Mucosa of gallbladder (tissue), 1 donor: ENCODE measurements around the gene PPP1R3C. TPM values are rescaled to one million over a fixed set of nuclear protein-coding genes. Genes with fewer than 3 reads are reported as not detected.

Experiments
- DNase-seq: peaks from one replicate; pipeline ENCODE4 v3.0.0-alpha.2; 2020; ENCODE audit warnings: low spot score
- total RNA-seq: library from RNA; stranded (reverse); gene quantifications from one replicate; pipeline ENCODE4 v1.2.1, GENCODE V29; 2021
- donor health status: DM: no; HTN: no; CAD: no.

The PPP1R3C gene
- 47.6 TPM for total RNA-seq

GRCh38 chr10:91632671-91633550 is at the start of gene PPP1R3C:
Gene PPP1R3C (minus strand): TSS chr10:91633071. CDS start chr10:91632969, 102 bp downstream.
- peak; percentile 92 for DNase-seq

DNA sequence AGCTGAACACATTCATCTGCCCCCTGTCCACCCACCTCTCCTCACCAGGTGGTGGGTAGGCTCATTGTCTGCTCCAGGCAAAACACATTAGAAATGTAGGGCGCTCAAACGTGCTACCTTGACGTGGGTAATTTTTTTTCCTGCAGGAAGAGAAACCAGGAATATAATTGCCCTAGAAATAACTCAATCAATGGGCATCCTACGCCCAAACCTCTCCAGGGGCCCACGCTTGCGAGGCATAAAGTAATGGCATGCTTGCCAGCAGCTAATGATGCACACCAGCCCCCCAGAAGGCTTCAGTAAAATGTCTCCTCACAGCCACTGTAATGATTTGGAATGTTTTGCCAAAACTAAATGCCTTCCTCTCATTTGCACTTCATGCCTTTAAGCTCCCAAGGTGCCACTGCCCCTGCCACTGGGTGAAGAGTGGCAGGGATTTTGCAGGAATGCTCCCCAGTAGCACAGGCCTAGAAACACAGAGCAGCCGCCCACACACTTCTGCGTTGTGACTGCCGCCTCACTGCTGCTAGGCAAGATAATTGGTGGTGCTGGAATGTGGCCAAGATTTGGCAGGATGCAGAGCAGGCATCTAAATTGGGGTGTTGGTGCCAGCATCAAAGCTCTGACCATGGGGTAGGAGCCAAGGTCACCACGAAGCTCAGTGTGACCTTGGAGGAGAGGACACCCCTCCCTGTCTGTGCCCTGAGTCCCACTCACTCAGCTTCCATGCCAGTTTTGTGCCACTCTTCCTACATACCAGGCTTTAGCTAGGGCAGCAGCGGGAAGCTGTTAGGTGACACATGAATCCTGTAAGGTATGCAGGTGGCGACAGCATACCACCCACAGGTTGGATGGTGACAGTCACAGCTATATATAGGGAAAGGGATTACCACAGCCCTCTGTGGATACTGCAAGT is 48.7 kb upstream of the PPP1R3C start:
- no peak for DNase-seq

GRCh38 chr10:91680487-91680886 is 47.6 kb upstream of the PPP1R3C start:
- DNase-seq, result no peak

DNA sequence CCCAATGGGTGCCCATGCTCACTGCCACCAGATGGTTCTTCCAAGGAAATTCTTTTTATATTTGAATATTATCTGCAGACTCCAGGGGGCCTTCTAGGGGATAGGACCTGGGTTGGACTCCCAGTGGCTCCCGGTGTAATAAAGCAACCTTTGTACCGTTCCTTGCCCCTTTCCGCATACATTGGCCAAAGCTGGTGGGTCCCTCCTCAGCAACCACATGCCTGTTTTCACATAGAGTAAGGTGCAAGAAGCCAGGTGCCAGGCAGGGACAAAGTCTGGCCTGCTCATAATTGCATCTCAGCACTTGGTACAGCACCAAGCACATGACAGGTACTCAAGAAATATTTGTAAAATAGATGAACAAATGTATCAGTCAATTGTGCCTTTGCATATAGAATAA is 46.4 kb upstream of the PPP1R3C start:
- peak; percentile 28 for DNase-seq

DNA sequence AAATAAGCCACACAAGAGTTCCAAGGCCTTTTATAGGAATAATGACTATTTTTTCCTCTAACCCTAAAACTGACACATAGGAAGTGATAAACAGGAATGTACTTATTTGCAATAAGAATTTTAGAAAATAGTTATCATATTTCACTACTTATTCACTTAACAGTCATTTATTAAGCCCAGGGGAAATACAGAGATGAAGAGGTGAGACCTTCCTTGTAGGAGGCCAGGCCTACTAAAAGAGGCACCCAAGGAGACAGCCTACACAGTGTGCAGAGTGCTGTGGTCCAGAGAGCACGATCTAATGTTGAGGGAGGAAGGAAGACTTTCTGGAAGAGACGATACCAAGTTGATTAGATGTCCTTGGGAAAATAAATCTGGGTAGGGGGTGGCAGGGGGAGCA is 45.0 kb upstream of the PPP1R3C start:
- DNase-seq, result no peak

DNA sequence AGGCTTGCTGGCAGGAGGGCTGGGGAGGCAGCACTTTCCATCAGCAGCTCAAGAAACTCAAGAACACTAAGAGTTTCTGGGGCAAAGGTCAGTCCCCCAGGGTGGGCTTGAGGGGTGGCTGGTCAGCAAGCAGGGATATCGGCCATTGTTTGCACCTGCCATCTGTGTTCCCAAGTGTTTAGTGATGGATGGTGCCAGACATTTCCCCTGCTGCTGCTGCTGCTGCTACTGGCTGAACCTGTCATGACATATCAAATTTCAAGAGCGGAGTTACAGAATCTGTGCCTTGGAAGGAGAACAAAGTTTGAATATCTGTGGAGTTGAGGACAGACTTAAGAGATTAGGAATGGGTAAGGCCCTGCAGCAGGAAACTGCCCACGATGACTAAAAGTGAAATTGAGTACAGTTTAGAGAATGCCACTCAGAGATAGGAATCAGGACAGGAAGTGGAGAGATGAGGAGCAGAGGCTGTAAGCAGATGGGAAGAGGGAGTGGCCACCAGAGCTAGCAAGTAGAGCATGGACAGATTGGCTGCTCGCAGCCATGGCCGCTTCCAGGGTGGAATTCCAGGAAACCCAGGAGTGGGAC is 39.2 kb upstream of the PPP1R3C start:
- no peak for DNase-seq

DNA sequence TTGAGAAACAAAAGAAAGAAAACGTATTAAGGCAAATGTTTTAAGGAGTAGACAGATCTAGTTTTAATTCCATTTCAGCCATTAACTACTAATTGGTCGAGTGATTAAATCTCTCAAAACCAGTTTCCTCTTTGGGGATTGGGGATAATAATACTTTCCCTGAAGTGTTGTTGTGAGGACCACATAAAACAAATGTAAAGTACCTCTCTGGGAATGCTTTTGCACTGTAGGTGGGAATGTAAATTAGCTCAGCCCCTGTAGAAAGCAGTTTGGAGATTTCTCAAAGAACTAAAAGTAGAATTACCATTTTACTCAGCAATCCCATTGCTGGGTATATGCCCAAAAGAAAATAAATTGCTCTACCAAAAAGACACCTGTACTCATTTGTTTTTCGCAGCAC is 36.0 kb upstream of the PPP1R3C start:
- DNase-seq, result no peak

- no peak for DNase-seq
Observed at GRCh38 chr10:91665842-91666241, 33.0 kb upstream of the PPP1R3C start.

- no peak for DNase-seq
Observed at GRCh38 chr10:91664426-91664825, 31.6 kb upstream of the PPP1R3C start.

- no peak for DNase-seq
Observed at GRCh38 chr10:91662993-91663392, 30.1 kb upstream of the PPP1R3C start.

- no peak for DNase-seq
Observed at GRCh38 chr10:91653219-91653870, 20.5 kb upstream of the PPP1R3C start.

GRCh38 chr10:91652364-91652763 is 19.5 kb upstream of the PPP1R3C start:
- DNase-seq, result no peak

DNA sequence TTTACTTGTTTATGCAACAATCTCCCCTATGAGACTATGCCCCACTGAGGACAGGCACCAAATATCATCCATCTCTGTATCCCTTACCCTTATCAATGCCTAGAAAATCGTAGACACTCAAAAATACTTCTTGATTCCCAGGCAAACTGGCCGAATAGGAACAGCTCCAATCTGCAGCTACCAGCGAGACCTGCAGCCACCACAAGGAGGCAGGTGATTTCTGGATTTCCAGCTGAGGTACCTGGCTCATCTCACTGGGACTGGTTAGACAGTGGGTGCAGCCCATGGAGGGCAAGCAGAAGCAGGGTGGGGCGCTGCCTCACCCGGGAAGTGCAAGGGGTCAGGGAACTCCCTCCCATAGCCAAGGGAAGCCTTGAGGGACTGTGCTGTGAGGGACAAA is 10.8 kb upstream of the PPP1R3C start:
- DNase-seq, result peak; percentile 53

DNA sequence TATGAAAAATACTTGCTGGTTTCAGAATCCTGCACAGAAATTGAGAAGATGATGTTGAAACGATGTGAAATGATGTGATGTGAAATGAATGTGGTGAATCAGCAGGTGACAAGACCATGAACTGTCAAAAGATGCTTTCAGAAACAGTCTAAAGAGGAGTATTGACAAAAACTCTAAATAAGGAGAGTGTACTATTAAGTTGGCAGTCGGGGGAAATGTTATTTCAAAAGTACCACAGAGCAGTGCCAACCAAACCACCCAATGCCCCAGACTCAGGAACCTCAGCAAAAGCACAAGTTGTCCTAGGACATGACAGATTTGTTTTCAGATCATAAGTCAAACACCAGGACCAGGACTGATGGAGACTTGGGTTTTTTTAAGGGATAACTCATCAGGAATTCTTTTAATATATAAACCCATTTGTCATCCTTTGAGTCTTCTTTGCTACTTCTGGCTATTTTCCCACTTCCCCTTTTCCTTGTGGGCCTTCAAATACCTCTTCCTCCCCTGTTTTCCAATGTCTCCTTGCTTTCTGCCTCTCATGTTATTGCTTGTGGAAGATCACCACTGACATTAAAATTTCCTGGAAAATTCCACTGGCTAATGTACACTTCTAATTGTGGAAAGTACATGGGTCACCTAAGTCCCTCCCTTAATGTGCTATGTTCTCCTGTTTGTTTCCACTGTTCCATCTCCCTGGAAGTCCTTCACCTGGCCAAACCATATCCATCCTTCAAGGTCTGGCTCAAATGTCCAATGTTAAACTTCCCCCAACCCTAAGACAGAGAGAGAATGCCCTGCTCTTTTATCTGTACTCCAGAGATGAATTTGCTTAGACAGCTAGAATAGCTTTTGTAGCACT is 10.2 kb upstream of the PPP1R3C start:
- DNase-seq, result no peak

DNA sequence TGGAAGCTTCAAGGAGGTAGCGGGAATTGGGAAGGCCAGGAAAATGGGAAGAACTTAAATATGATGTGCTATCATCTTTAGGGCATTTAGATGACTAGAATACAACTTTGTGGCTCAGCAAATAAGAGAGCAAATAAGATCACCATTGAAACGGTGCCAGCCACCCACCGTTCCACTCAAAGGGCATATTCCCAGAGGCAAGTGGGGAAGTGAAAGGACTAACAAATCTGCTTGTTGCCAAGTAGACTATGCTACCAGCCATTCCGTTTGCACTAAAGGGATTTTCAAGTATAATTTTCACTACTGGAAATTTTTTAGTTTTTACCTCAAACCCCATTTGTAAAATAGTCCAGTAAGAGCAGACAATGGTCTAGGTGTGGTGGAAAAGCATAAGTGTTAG is 4.0 kb upstream of the PPP1R3C start:
- DNase-seq, result no peak

DNA sequence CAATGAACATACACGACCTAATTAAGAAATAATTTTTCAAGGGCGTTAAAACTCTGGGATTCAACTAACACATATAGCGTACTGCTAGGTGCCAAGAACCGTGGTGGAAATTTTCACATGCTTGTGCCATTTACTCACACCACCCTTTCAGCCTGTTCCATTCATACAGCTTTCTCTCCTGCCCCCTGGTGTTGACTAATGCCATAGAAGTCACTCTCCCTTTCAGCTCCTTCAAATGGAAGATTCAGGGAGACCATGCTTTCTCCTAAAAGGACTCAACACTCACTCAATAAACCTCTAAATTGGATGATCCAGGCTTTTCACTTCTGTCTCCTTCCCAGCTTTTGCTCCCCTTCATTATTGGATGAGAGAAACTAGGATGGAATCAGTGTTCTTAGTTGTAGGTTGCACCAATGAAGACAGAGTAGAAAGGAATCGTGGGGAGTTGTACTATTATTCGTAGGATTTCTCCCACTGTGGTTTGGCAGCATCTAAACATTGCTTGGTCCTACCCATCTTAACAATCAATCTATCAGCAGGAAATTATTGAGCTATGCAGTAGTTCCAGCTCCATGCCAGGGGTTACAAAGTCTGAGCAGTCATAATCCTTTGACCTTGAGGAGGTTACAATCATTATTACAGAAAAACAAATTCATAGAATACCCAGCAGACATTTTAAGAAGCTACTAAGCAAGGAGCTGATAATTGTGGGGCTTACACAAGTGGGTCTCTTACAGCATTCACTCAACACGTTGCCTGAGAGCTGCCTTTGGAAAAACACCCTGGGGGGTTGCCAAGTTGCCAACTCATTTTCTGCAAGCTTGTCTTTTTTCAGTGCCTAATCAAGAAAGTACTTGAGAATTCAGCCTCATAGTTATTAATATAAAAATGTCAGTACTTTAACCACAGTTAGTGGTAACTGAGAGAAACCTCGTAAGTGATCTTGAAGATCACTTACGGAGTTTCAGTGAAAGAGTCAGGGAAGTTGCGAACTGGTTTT is 2.8 kb upstream of the PPP1R3C start:
- peak; percentile 79 for DNase-seq

DNA sequence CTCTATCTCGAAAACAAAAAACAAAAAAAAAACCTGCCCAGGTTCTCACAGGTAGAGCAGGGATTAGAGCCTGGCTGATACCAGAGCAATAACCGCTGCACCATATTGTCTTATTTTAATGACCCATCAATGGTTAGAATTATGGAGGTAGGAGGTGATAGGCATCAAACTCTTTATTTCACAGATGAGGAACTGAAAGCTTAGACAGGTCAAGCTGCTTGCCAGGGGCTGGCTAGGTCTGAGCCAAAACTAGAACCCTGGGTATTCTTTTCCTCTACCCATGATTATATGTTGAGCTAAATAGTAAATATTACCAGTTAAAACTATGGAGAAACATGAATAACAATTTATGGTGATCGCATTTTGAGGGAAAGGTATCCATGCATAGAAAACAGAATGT is 2.0 kb upstream of the PPP1R3C start:
- no peak for DNase-seq

- no peak for DNase-seq
Observed at GRCh38 chr10:91634246-91634645, 1.4 kb upstream of the PPP1R3C start.

DNA sequence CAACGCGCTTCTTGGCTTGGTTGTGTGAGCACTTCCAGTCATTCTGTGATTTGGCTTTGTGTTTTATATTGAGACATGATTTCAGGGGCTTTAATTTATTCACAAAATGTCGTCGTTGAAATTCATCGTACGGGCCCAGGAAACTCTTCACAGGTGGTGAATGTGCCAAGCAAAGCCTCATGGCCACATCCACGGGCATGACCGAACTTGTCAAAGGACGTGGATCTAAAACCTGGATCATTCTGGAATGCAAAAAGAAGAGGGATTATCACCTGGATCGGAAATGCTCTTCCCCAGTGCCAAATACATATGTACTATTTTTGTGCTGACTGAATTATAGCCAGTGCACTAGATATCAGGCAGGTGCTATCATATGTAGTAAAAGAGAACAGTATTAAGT is 2.2 kb downstream of the PPP1R3C start:
- no peak for DNase-seq
